ENCODE results near the gene TMEM61.

DNA sequence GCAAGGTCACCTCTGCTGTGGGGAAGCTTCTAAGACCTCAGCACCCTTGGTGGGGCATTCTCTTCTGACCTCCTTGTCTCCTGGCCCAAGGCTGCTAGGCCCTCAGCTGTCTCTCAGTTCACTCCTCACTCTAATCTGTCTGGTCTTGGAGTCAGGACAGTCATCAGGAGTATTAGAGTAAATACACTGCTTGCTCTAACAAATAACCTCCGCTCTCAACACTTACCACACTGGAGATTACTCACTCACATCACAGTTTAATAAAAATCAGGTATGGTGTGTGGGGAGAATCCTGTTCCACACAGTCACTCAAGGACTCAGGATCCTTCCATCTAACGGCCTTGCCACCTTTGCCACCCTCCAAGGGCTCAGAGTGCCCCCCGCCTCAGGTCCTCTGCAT lies 26.6 kb upstream of the TMEM61 start:
- TF ChIP-seq POLR2A (IDR thresholded peaks at IDR 0.05; ENCODE audit: low read depth, low read length) (no peak), POLR2AphosphoS5 (IDR thresholded peaks at IDR 0.05; ENCODE audit: low read depth, low read length) (no peak), TAF1 (IDR thresholded peaks at IDR 0.05; ENCODE audit: borderline replicate concordance, low read depth, low read length) (no peak)

Data from GM12892 (cell line).